Glutamatergic neuron (in vitro differentiated cells): ENCODE data around the gene GOLGA6L7. TPM values are rescaled to one million over a fixed set of nuclear protein-coding genes. Genes with fewer than 3 reads are reported as not detected.
A peak's percentile ranks its signal among the peaks of the same experiment; 100 is the strongest.

ENCODE experiments used
- DNase-seq: peaks from one replicate; pipeline ENCODE4 v3.0.0; 2022
- H3K27ac Mint-ChIP-seq: one replicate; pipeline ENCODE4 v1.8.0; 2020; ENCODE audit warnings: mild to moderate bottlenecking, mixed read lengths, inconsistent platforms; ENCODE audit not compliant: unreplicated experiment
- H3K27me3 Mint-ChIP-seq: one replicate; pipeline ENCODE4 v1.8.0; 2020; ENCODE audit warnings: mild to moderate bottlenecking, moderate library complexity, mixed read lengths, inconsistent platforms; ENCODE audit not compliant: unreplicated experiment
- H3K36me3 Mint-ChIP-seq: one replicate; pipeline ENCODE4 v1.8.0; 2020; ENCODE audit warnings: mild to moderate bottlenecking, mixed read lengths, inconsistent platforms; ENCODE audit not compliant: unreplicated experiment
- H3K4me1 Mint-ChIP-seq: one replicate; pipeline ENCODE4 v1.8.0; 2020; ENCODE audit warnings: mild to moderate bottlenecking, low read depth, mixed read lengths, inconsistent platforms; ENCODE audit not compliant: unreplicated experiment
- H3K4me3 Mint-ChIP-seq: one replicate; pipeline ENCODE4 v1.8.0; 2020; ENCODE audit warnings: mild to moderate bottlenecking, mixed read lengths, inconsistent platforms; ENCODE audit not compliant: unreplicated experiment
- H3K9me3 Mint-ChIP-seq: one replicate; pipeline ENCODE4 v1.8.0; 2020; ENCODE audit warnings: mild to moderate bottlenecking, moderate library complexity, mixed read lengths, inconsistent platforms; ENCODE audit not compliant: unreplicated experiment
- total RNA-seq: library from RNA; stranded (reverse); fragmentation: NEBNext Ultra II Directional; extraction: Animal tissue kit (Norgen Biotek cat#: 25700); gene quantifications from one replicate; pipeline ENCODE4 v1.2.1, GENCODE V29; 2021; ENCODE audit not compliant: unreplicated experiment
- TF ChIP-seq, protein P1 (sequence below): fragments of 200-600 bp; sonication (generic); IDR thresholded peaks from one replicate; pipeline ENCODE4 v1.5.0; 2021; ENCODE audit not compliant: partially characterized antibody, unreplicated experiment

The GOLGA6L7 gene
- total RNA-seq, 1 donor from 2014 or later: not detected

DNA sequence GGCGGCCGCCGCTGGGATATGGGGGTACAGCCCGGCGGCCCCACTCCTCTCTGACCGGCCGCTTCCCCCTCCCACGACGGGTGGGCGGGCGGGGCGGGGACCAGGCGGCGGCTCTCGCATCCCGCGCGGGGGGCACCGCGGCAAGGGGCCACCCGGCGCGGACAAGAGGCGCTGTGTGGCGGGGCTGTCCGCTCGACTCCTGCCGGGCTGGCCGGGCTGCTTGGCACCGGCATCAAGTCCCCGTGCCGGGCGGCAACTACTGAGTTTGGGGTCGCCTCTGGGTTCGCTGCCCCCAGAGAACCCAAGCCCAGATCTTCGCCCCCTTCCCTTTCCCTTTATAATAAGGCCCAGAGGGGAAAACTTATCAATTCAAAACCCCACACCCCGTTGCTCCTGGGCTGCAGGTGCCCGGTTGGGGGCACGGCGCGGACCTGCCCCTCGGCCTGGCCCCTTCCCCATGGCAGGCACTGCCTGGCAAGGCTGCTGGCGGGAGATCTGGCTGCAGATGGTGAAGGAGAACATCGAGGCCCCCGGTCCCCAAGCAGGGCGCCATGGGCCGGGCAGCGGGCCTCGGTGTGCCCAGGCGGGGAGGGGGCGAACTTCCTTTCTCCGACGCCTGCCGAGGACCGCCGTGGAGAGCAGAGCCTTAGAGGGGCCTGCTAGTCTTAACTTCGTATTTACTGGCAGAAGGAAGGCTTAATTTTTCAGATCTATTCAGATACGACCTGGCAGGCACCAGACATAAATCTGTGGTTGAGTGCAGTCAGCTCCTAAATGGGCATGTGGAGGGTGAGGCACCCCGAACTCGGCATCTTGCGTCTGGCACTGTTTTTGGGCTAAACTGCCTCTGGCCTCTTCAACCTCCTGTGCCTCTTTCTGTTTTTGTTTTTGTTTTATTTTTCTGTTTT lies 38.2 kb upstream of the GOLGA6L7 start:
- TF ChIP-seq, protein P1, sequence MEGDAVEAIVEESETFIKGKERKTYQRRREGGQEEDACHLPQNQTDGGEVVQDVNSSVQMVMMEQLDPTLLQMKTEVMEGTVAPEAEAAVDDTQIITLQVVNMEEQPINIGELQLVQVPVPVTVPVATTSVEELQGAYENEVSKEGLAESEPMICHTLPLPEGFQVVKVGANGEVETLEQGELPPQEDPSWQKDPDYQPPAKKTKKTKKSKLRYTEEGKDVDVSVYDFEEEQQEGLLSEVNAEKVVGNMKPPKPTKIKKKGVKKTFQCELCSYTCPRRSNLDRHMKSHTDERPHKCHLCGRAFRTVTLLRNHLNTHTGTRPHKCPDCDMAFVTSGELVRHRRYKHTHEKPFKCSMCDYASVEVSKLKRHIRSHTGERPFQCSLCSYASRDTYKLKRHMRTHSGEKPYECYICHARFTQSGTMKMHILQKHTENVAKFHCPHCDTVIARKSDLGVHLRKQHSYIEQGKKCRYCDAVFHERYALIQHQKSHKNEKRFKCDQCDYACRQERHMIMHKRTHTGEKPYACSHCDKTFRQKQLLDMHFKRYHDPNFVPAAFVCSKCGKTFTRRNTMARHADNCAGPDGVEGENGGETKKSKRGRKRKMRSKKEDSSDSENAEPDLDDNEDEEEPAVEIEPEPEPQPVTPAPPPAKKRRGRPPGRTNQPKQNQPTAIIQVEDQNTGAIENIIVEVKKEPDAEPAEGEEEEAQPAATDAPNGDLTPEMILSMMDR: no peak
- peak overlapping the region; percentile 92 for H3K27ac Mint-ChIP-seq
- H3K4me3 Mint-ChIP-seq: peak overlapping the region; percentile 96
- peaks cover 38% of the 10 kb centered on the region for H3K4me1 Mint-ChIP-seq
- peaks cover 14% of the 10 kb centered on the region for H3K9me3 Mint-ChIP-seq
- no peak for DNase-seq
- peaks cover 11% of the 10 kb centered on the region for H3K27me3 Mint-ChIP-seq
- H3K36me3 Mint-ChIP-seq: no peaks in the 10 kb centered on the region

DNA sequence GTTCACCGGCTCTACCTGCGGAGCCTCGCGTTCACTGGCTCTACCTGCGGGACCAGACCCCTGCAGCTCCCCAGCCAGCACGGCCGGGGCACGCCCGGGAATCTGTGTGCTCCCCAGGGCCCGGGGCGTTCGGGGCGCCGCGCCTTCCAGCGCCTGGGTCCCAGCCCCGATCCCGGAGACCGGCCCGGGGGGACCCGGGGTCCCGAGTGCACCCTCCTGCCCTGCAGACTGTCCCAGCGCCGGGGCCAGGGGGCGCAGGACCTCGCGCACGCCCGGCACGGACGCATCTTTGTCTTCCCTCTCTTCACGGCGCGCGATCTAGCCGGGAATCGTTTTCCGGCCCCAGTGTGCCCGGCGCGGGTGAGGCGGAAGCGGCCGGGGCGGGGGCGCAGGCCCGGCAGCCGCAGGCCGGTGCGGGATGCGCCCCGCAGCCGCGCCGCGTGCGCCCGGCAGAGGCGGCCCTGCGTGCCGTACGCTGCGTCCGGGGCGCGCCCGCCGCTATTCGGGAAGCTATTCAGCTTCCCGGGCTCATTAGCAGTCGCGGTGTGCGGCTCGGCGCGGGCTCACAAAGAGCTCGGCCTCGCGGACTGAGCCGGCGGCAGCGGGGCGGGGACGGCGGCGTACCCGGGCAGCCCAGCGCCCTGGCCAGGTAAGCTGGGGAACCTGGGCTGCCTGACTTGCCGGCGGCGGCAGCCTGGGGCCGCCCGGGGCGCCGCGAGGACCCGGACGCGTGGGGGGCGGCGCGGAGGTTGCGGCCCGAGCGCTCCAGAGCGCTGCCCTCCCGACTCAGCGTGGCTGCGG lies 37.4 kb upstream of the GOLGA6L7 start, which contains the start of gene APBA2:
Gene APBA2 (plus strand): TSS at position 345 of the 801 bp plus-strand sequence. CDS start 167,911 bp downstream, outside the sequence.
- Mint-ChIP-seq H3K4me1 (peaks cover 32% of the 10 kb centered on the region), H3K27ac (peak within 1 kb of the TSS; percentile 64), H3K9me3 (peaks cover 14% of the 10 kb centered on the region)

GRCh38 chr15:28885128-28885629 lies 36.7 kb upstream of the GOLGA6L7 start:
- H3K27ac Mint-ChIP-seq: peak overlapping the region; percentile 64
- H3K4me1 Mint-ChIP-seq: peaks cover 26% of the 10 kb centered on the region
- TF ChIP-seq, protein P1: no peak
- no peak for DNase-seq
- peaks cover 11% of the 10 kb centered on the region for H3K27me3 Mint-ChIP-seq
- no peaks in the 10 kb centered on the region for H3K36me3 Mint-ChIP-seq
- H3K4me3 Mint-ChIP-seq: peak overlapping the region; percentile 73
- H3K9me3 Mint-ChIP-seq: peaks cover 16% of the 10 kb centered on the region

More for the DNA sequence above, 37.4 kb upstream of the GOLGA6L7 start, which contains the start of gene APBA2:
- peaks cover 11% of the 10 kb centered on the region for H3K27me3 Mint-ChIP-seq
- DNase-seq: peak; percentile 76
- no peaks in the 10 kb centered on the region for H3K36me3 Mint-ChIP-seq
- H3K4me3 Mint-ChIP-seq: peak within 1 kb of the TSS; percentile 96
- TF ChIP-seq, protein P1: no peak

DNA sequence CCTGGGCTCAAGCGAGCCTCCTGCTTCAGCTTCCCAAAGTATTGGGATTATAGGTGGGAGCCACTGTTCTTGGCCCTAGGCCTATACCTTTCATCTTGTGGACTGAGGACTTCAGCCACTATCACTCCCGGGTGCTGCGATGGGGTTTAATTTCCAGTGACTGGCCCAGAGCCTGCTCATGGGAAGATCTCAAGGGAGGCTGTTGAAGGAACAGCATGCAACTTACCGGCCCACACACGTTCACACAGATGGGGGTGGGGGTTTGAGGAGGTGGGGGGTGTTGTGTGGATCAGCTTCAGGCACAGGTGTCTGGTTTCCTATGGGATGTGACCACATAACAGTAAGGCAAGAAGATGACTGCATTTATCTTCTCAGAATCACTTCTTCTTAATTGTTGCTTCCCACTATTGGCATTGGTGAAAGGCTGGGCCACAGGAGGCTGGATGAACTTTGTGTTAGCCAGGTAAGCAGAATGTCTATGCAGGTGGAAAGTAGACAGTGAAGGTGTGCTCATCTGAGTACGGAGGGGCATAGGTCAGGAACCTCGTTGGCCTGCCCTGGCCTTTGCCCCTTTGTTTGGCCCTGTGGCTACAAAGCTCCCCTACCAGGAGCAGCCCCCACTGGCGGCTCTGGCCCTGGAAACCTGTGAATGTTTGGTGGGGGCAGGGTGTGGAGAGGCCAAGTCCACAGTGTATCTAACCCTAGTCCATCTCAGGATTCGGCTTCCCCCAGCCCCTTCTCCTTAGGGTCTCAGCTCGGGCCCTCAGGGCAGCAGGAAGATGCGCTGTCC lies 35.9 kb upstream of the GOLGA6L7 start:
- Mint-ChIP-seq H3K36me3 (no peaks in the 10 kb centered on the region), H3K4me1 (peaks cover 19% of the 10 kb centered on the region), H3K9me3 (peaks cover 15% of the 10 kb centered on the region), H3K4me3 (peak overlapping the region; percentile 73), H3K27me3 (peaks cover 11% of the 10 kb centered on the region), H3K27ac (peak overlapping the region; percentile 64)
- DNase-seq: no peak
- TF ChIP-seq, protein P1: no peak
